HepG2 (cell line): Measurements from ENCODE around the gene MPZ. TPM values are rescaled to one million over a fixed set of nuclear protein-coding genes. Genes with fewer than 3 reads are reported as not detected.

Experiments
- ATAC-seq: fragments of 200-7000 bp; cut with Tn5 transposase; 3 replicates; pipeline ENCODE4 v1.9.1; 2020; ENCODE audit warnings: mild to moderate bottlenecking, moderate library complexity
- BruUV-seq: library from RNA; stranded (reverse); fragments of 400-500 nt; replicated peaks from 2 replicates; lab custom pipeline; 2021; lab: Mats Ljungman, UMichigan
- CTCF ChIA-PET: fragments of 300-600 bp; formaldehyde crosslinking; extraction: SDS; loops from one replicate; lab custom pipeline; 2021; ENCODE audit warnings: low total read pairs, inconsistent platforms, low intra/inter-chr PET ratio; lab: Yijun Ruan, JAX
- POLR2A ChIA-PET: fragments of 350-600 bp; sonication (Branson Sonifier 250); formaldehyde crosslinking; loops from one replicate; lab custom pipeline; 2020; ENCODE audit warnings: antibody characterized with exemption, inconsistent platforms; lab: Yijun Ruan, JAX
- DNase-seq: peaks from one replicate; pipeline ENCODE4 v3.0.0-alpha.2; 2015; ENCODE audit warnings: low spot score
- FAIRE-seq: peaks from 3 replicates; lab custom pipeline; 2011; peaks lifted over from hg19 to GRCh38; lab: Jason Lieb, UNC
- H2AFZ ChIP-seq: one replicate; pipeline ENCODE4 v1.6.1; 2011; ENCODE audit warnings: low read length, inconsistent platforms
- H3K27ac ChIP-seq: fragments of 300-600 bp; 3 replicates; pipeline ENCODE4 v1.8.0; 2011; ENCODE audit warnings: mixed run types, mild to moderate bottlenecking, mixed read lengths, low read length, inconsistent platforms; ENCODE audit not compliant: insufficient read depth; ENCODE audit errors: extremely low read length
- H3K27me3 ChIP-seq, 2 experiments: fragments of 200-600 bp in 1 of 2; 2 replicates in 1 of 2; 3 replicates in 1 of 2; pipeline versions ENCODE4 v1.6.0 to v1.8.0; 2011; ENCODE audit warnings: low read length in 2 of 2, mild to moderate bottlenecking in 2 of 2, moderate library complexity in 2 of 2, inconsistent platforms in 1 of 2; ENCODE audit not compliant: insufficient read depth in 2 of 2, control insufficient read depth in 1 of 2
- H3K36me3 ChIP-seq, 2 experiments: fragments of 200-600 bp in 1 of 2; replicated peaks in 1 of 2; 2 replicates in 1 of 2; 3 replicates in 1 of 2; pipeline versions ENCODE4 v1.5.1 to v1.8.0; 2011; ENCODE audit warnings: low read length in 2 of 2, inconsistent platforms in 1 of 2; ENCODE audit not compliant: insufficient read depth in 2 of 2, control insufficient read depth in 1 of 2
- H3K4me1 ChIP-seq: 2 replicates; pipeline ENCODE4 v1.5.1; 2012; ENCODE audit warnings: low read length, inconsistent platforms; ENCODE audit not compliant: insufficient read depth
- H3K4me2 ChIP-seq: 2 replicates; pipeline ENCODE4 v1.6.0; 2011; ENCODE audit warnings: low read depth, low read length, inconsistent platforms
- H3K4me3 ChIP-seq, 3 experiments: fragments of 200-600 bp in 1 of 3; sonication (generic), shearing (Covaris generic) in 1 of 3; replicated peaks in 1 of 3; 2 replicates each; pipeline ENCODE4 v1.5.1; 2011 to 2016; ENCODE audit warnings: low read length in 3 of 3, inconsistent platforms in 2 of 3, low read depth in 2 of 3, mild to moderate bottlenecking in 2 of 3, control low read depth in 1 of 3, mixed read lengths in 1 of 3; ENCODE audit not compliant: insufficient read depth in 1 of 3
- H3K79me2 ChIP-seq: one replicate; pipeline ENCODE4 v1.6.1; 2011; ENCODE audit warnings: low read length, inconsistent platforms; ENCODE audit not compliant: insufficient read depth
- H3K9ac ChIP-seq: 2 replicates; pipeline ENCODE4 v1.6.0; 2011; ENCODE audit warnings: mild to moderate bottlenecking, low read depth, low read length, inconsistent platforms; ENCODE audit not compliant: insufficient read depth
- H3K9me3 ChIP-seq: 2 replicates; pipeline ENCODE4 v1.5.1; 2012; ENCODE audit warnings: mild to moderate bottlenecking, low read length
- H4K20me1 ChIP-seq: 2 replicates; pipeline ENCODE4 v1.6.0; 2011; ENCODE audit warnings: inconsistent platforms, mild to moderate bottlenecking, low read length, moderate library complexity; ENCODE audit not compliant: insufficient read depth
- ARID4A ChIP-seq: sonication (generic); formaldehyde crosslinking; IDR thresholded peaks from 2 replicates; pipeline ENCODE4 v1.5.0; 2020; ENCODE audit warnings: mild to moderate bottlenecking, missing genetic modification reagents, borderline replicate concordance
- CENPX ChIP-seq: sonication (generic); formaldehyde crosslinking; IDR thresholded peaks from 2 replicates; pipeline ENCODE4 v1.9.0; 2021; ENCODE audit warnings: mild to moderate bottlenecking, missing genetic modification reagents, moderate library complexity
- ELF3 ChIP-seq: IDR thresholded peaks from 2 replicates; pipeline ENCODE4 v1.6.1; 2016; ENCODE audit warnings: missing genetic modification reagents, missing compliant biosample characterization
- FOXJ3 ChIP-seq: sonication (generic); formaldehyde crosslinking; IDR thresholded peaks from 2 replicates; pipeline ENCODE4 v1.4.0; 2020; ENCODE audit warnings: missing genetic modification reagents, mild to moderate bottlenecking, borderline replicate concordance
- GATAD2A ChIP-seq: IDR thresholded peaks from 2 replicates; pipeline ENCODE4 v1.6.1; 2016
- LCORL ChIP-seq, 2 experiments: fragments of 450-650 bp in 1 of 2; sonication (generic) in 1 of 2; formaldehyde crosslinking in 1 of 2; IDR thresholded peaks; 2 replicates each; pipeline versions ENCODE4 v1.5.0 to v1.6.1; 2017 to 2020; ENCODE audit warnings: antibody characterized with exemption in 1 of 2, missing genetic modification reagents in 1 of 2
- MZF1 ChIP-seq: sonication (generic); formaldehyde crosslinking; IDR thresholded peaks from 2 replicates; pipeline ENCODE4 v1.8.1; 2023; ENCODE audit warnings: mild to moderate bottlenecking, missing genetic modification reagents, borderline replicate concordance
- SP4 ChIP-seq: sonication (generic); formaldehyde crosslinking; IDR thresholded peaks from 2 replicates; pipeline ENCODE4 v1.8.1; 2023; ENCODE audit warnings: mild to moderate bottlenecking, missing genetic modification reagents
- SP5 ChIP-seq: IDR thresholded peaks from 2 replicates; pipeline ENCODE4 v1.6.1; 2016; ENCODE audit warnings: low read depth, borderline replicate concordance
- ZBTB44 ChIP-seq: sonication (generic); formaldehyde crosslinking; IDR thresholded peaks from 2 replicates; pipeline ENCODE4 v1.4.0; 2020; ENCODE audit warnings: missing genetic modification reagents
- ZMYM3 ChIP-seq: sonication (generic); formaldehyde crosslinking; IDR thresholded peaks from 2 replicates; pipeline ENCODE4 v1.5.1; 2020; ENCODE audit warnings: mild to moderate bottlenecking, missing genetic modification reagents
- ZNF337 ChIP-seq: sonication (generic); formaldehyde crosslinking; IDR thresholded peaks from 2 replicates; pipeline ENCODE4 v1.5.1; 2020; ENCODE audit warnings: missing genetic modification reagents, low read depth, mild to moderate bottlenecking, borderline replicate concordance
- WGBS: methylation state at CpG from one replicate; pipeline ENCODE4 v1.1.6; 2017; ENCODE audit warnings: low lambda C conversion rate; 5-methylcytosine and 5-hydroxymethylcytosine counted together
- in situ Hi-C: cut with HindIII; loops from 2 replicates; pipeline ENCODE4 v1.10.0; 2017; ENCODE audit warnings: low pct_unique_long_range_greater_than_20kb; ENCODE audit not compliant: extremely low pct_ligation_motif_present
- intact Hi-C: fragments of 100-400 bp; cut with micrococcal nuclease; formaldehyde crosslinking; loops from one replicate; pipeline ENCODE4 v1.10.0; 2022; ENCODE audit not compliant: unreplicated experiment
- polyA plus RNA-seq, 8 experiments: library from polyadenylated mRNA; depleted of rRNA in 3 of 8; stranded (reverse) in 7 of 8; unstranded in 1 of 8; fragments of >200 nt; fragmentation: Illumina TruSeq in 4 of 8; extraction: Trizol in 4 of 8; gene quantifications; 2 replicates each; pipeline versions ENCODE4 v1.2.1 to v1.2.3, GENCODE V29; 2011 to 2016; ENCODE audit warnings: low read depth in 4 of 8, missing spikeins in 1 of 8, mixed read lengths in 1 of 8; ENCODE audit not compliant: insufficient read depth in 1 of 8
- total RNA-seq, 5 experiments: library from RNA; depleted of rRNA; stranded (reverse); fragments of >200 nt; fragmentation: Illumina TruSeq; extraction: Trizol; gene quantifications; 2 replicates each; pipeline ENCODE4 v1.2.3, GENCODE V29; 2016; ENCODE audit warnings: low read depth in 1 of 5

The MPZ gene
- total and polyA plus RNA-seq, 2 of the 13 experiments (the other 11 are each of a cell fraction or from before 2014, with no cell fraction given): 18.3 to 24.6 TPM

GRCh38 chr1:161267321-161267720 is 42.4 kb downstream of the MPZ start:
- ChIA-PET POLR2A (no interaction called here), CTCF (no interaction called here)
- 52% methylated on average over 3 of the region's 3 CpGs for WGBS
- no peak overlapping the region for H2AFZ ChIP-seq
- DNase-seq: no peak
- in situ Hi-C loops: no loop called here
- FAIRE-seq: no peak
- BruUV-seq: no TSS peak
- no peak overlapping the region for H3K4me2 ChIP-seq
- intact Hi-C loops: no loop called here
- H3K9ac ChIP-seq: no peak overlapping the region
- H3K36me3 ChIP-seq: no peaks in the 10 kb centered on the region
- TF ChIP-seq FOXJ3 (CRISPR knock-in tag) (no peak), LCORL (IDR thresholded peaks at IDR 0.05) (no peak), LCORL (CRISPR knock-in tag; IDR thresholded peaks at IDR 0.05) (no peak), ZNF337 (CRISPR knock-in tag) (no peak), GATAD2A (no peak), ELF3 (CRISPR knock-in tag) (no peak), ZMYM3 (CRISPR knock-in tag) (no peak)
- no peaks in the 10 kb centered on the region for H3K4me1 ChIP-seq
- no peak overlapping the region for H3K27ac ChIP-seq
- no peaks in the 10 kb centered on the region; a peak in 1 of 5 replicates for H3K27me3 ChIP-seq
- H4K20me1 ChIP-seq: no peaks in the 10 kb centered on the region
- ATAC-seq: no peak
- no peaks in the 10 kb centered on the region for H3K9me3 ChIP-seq
- H3K79me2 ChIP-seq: no peaks in the 10 kb centered on the region
- no peak overlapping the region for H3K4me3 ChIP-seq

- WGBS: 72% methylated on average over 2 of the region's 2 CpGs
- Histone ChIP-seq H3K4me3 (no peak overlapping the region), H3K27ac (no peak overlapping the region), H3K79me2 (no peaks in the 10 kb centered on the region), H3K9ac (no peak overlapping the region), H3K27me3 (no peaks in the 10 kb centered on the region; a peak in 1 of 5 replicates), H4K20me1 (no peaks in the 10 kb centered on the region), H3K4me2 (no peak overlapping the region), H2AFZ (no peak overlapping the region), H3K4me1 (peaks cover under 1% of the 10 kb centered on the region; the same call in 1 of the 2 replicates), H3K36me3 (no peaks in the 10 kb centered on the region), H3K9me3 (no peaks in the 10 kb centered on the region)
- POLR2A ChIA-PET: interaction anchor here (1.4 kb wide), 1 partner anchor 28 kb away, joined by 3 read pairs; no protein-coding TSS in a partner anchor
- ATAC-seq: no peak
- no peak for FAIRE-seq
- intact Hi-C loops: no loop called here
- CTCF ChIA-PET: no interaction called here
- BruUV-seq: no TSS peak
- no peak for DNase-seq
- in situ Hi-C loops: no loop called here
- no peak for TF ChIP-seq SP4 (CRISPR knock-in tag)
- no peak for TF ChIP-seq SP5
- no peak for TF ChIP-seq ARID4A (CRISPR knock-in tag)
- TF ChIP-seq CENPX: no peak
- TF ChIP-seq MZF1 (CRISPR knock-in tag): no peak
- no peak for TF ChIP-seq ZBTB44 (CRISPR knock-in tag)
Observed at GRCh38 chr1:161266836-161267235, 42.9 kb downstream of the MPZ start.
